GM19324 (cell line): ENCODE data around the gene BIRC2.

ENCODE experiments used
- ATAC-seq: cut with Tn5 transposase; IDR thresholded peaks from one replicate; pipeline ENCODE4 v1.9.1; 2021; ENCODE audit warnings: mild to moderate bottlenecking, moderate library complexity; ENCODE audit not compliant: unreplicated experiment, low FRiP score

The BIRC2 gene

GRCh38 chr11:102322560-102322959 lies 24.5 kb upstream of the BIRC2 start:
- ATAC-seq, result no peak

- no peak for ATAC-seq
Observed at GRCh38 chr11:102323542-102324251, 23.3 kb upstream of the BIRC2 start.

GRCh38 chr11:102325088-102325487 lies 21.9 kb upstream of the BIRC2 start:
- ATAC-seq, result no peak

GRCh38 chr11:102328748-102329147 lies 18.3 kb upstream of the BIRC2 start:
- no peak for ATAC-seq

GRCh38 chr11:102330231-102330630 lies 16.8 kb upstream of the BIRC2 start:
- no peak for ATAC-seq

- ATAC-seq, result no peak
Observed at GRCh38 chr11:102331341-102331740, 15.7 kb upstream of the BIRC2 start.

- no peak for ATAC-seq
Observed at GRCh38 chr11:102332611-102332994, 14.4 kb upstream of the BIRC2 start.

- ATAC-seq, result no peak
Observed at GRCh38 chr11:102338479-102339010, 8.5 kb upstream of the BIRC2 start.

GRCh38 chr11:102341311-102341710 lies 5.7 kb upstream of the BIRC2 start:
- peak; percentile 20 for ATAC-seq

- peak; percentile 56 for ATAC-seq
Observed at GRCh38 chr11:102341844-102342318, 5.1 kb upstream of the BIRC2 start.

- no peak for ATAC-seq
Observed at GRCh38 chr11:102343809-102344208, 3.2 kb upstream of the BIRC2 start.

GRCh38 chr11:102345904-102346303 lies 1.1 kb upstream of the BIRC2 start:
- no peak for ATAC-seq

- no peak for ATAC-seq
Observed at GRCh38 chr11:102346456-102346747, 612 bp upstream of the BIRC2 start.

GRCh38 chr11:102347462-102348370 lies 702 bp downstream of the BIRC2 start:
- ATAC-seq, result peak; percentile 24

- no peak for ATAC-seq
Observed at GRCh38 chr11:102357116-102357515, 10.1 kb downstream of the BIRC2 start.

- ATAC-seq, result no peak
Observed at GRCh38 chr11:102359372-102359771, 12.4 kb downstream of the BIRC2 start.

GRCh38 chr11:102360681-102361080 lies 13.7 kb downstream of the BIRC2 start:
- no peak for ATAC-seq

GRCh38 chr11:102361086-102362031 lies 14.3 kb downstream of the BIRC2 start:
- peak; percentile 65 for ATAC-seq

- ATAC-seq, result no peak
Observed at GRCh38 chr11:102364991-102365390, 18.0 kb downstream of the BIRC2 start.

GRCh38 chr11:102367364-102367763 lies 20.4 kb downstream of the BIRC2 start:
- no peak for ATAC-seq
